SJCRH30 (cell line): Measurements from ENCODE around the gene TLR7. TPM values are rescaled to one million over a fixed set of nuclear protein-coding genes. Genes with fewer than 3 reads are reported as not detected.

Experiments used
- DNase-seq, 2 experiments: peaks; one replicate each; pipeline ENCODE4 v3.0.0-alpha.2; 2015 to 2020
- H3K27ac ChIP-seq: fragments of 250-450 bp; sonication (Bioruptor Pico); 2 replicates; pipeline ENCODE4 v1.5.1; 2020; ENCODE audit warnings: mild to moderate bottlenecking, moderate library complexity
- H3K27me3 ChIP-seq: fragments of 250-450 bp; sonication (Bioruptor Pico); 2 replicates; pipeline ENCODE4 v1.5.1; 2020; ENCODE audit warnings: mild to moderate bottlenecking, moderate library complexity
- H3K36me3 ChIP-seq: fragments of 250-450 bp; sonication (Bioruptor Pico); 2 replicates; pipeline ENCODE4 v1.5.1; 2020; ENCODE audit warnings: mild to moderate bottlenecking, moderate library complexity
- H3K4me1 ChIP-seq: fragments of 250-450 bp; sonication (Bioruptor Pico); 2 replicates; pipeline ENCODE4 v1.5.1; 2020; ENCODE audit warnings: mild to moderate bottlenecking, moderate library complexity
- H3K4me3 ChIP-seq: fragments of 250-450 bp; sonication (Bioruptor Pico); 2 replicates; pipeline ENCODE4 v1.5.1; 2020; ENCODE audit warnings: mild to moderate bottlenecking, moderate library complexity
- H3K9me3 ChIP-seq: fragments of 250-450 bp; sonication (Bioruptor Pico); replicated peaks from 2 replicates; pipeline ENCODE4 v1.5.1; 2020; ENCODE audit warnings: mild to moderate bottlenecking, moderate library complexity
- total RNA-seq: library from RNA; depleted of rRNA; stranded (reverse); fragments of >200 nt; shearing (Covaris generic); gene quantifications from 2 replicates; pipeline ENCODE4 v1.2.3, GENCODE V29; 2014; rRNA removed

The TLR7 gene
- not detected in 2 replicates for total RNA-seq

GRCh38 chrX:12866451-12867377, at the start of gene TLR7:
TSS of gene TLR7 (plus strand) at chrX:12867072. CDS start at chrX:12867579, 507 bp downstream.
- no peaks in the 10 kb centered on the region for H3K9me3 ChIP-seq
- H3K4me3 ChIP-seq = no peak within 1 kb of the TSS
- no peak for DNase-seq
- H3K4me1 ChIP-seq = no peaks in the 10 kb centered on the region
- no peak within 1 kb of the TSS for H3K27ac ChIP-seq
- H3K27me3 ChIP-seq = peaks cover 9% of the 10 kb centered on the region; the same call in 1 of the 2 replicates
- no peaks in the 10 kb centered on the region for H3K36me3 ChIP-seq

- no peak overlapping the region for H3K4me3 ChIP-seq
- no peaks in the 10 kb centered on the region for H3K27me3 ChIP-seq
- peaks cover 36% of the 10 kb centered on the region for H3K36me3 ChIP-seq
- DNase-seq = no peak
- no peaks in the 10 kb centered on the region for H3K4me1 ChIP-seq
- no peak overlapping the region for H3K27ac ChIP-seq
- H3K9me3 ChIP-seq = no peaks in the 10 kb centered on the region
These were observed 49.3 kb upstream of the TLR7 start for GRCh38 chrX:12817528-12817927.

GRCh38 chrX:12819222-12819621, 47.6 kb upstream of the TLR7 start:
- DNase-seq = no peak
- peaks cover 50% of the 10 kb centered on the region for H3K36me3 ChIP-seq

GRCh38 chrX:12820737-12821136, 46.1 kb upstream of the TLR7 start:
- Histone ChIP-seq H3K4me1 (no peaks in the 10 kb centered on the region), H3K27ac (no peak overlapping the region), H3K27me3 (no peaks in the 10 kb centered on the region), H3K9me3 (no peaks in the 10 kb centered on the region), H3K4me3 (no peak overlapping the region), H3K36me3 (peaks cover 55% of the 10 kb centered on the region)
- DNase-seq = no peak

More at GRCh38 chrX:12819222-12819621, 47.6 kb upstream of the TLR7 start:
- H3K27ac ChIP-seq = no peak overlapping the region
- H3K4me1 ChIP-seq = no peaks in the 10 kb centered on the region
- H3K9me3 ChIP-seq = no peaks in the 10 kb centered on the region
- H3K4me3 ChIP-seq = no peak overlapping the region
- no peaks in the 10 kb centered on the region for H3K27me3 ChIP-seq

- H3K9me3 ChIP-seq = no peaks in the 10 kb centered on the region
- DNase-seq = no peak
- H3K27me3 ChIP-seq = no peaks in the 10 kb centered on the region
- no peak overlapping the region for H3K4me3 ChIP-seq
- no peaks in the 10 kb centered on the region for H3K4me1 ChIP-seq
- peaks cover 40% of the 10 kb centered on the region for H3K36me3 ChIP-seq
- H3K27ac ChIP-seq = no peak overlapping the region
These were observed 41.9 kb upstream of the TLR7 start for GRCh38 chrX:12824944-12825343.

- no peaks in the 10 kb centered on the region for H3K27me3 ChIP-seq
- no peaks in the 10 kb centered on the region for H3K4me1 ChIP-seq
- H3K9me3 ChIP-seq = no peaks in the 10 kb centered on the region
- no peak overlapping the region for H3K27ac ChIP-seq
- H3K36me3 ChIP-seq = peaks cover 34% of the 10 kb centered on the region
- no peak overlapping the region for H3K4me3 ChIP-seq
- DNase-seq = no peak
These were observed 41.1 kb upstream of the TLR7 start for GRCh38 chrX:12825801-12826200.

- no peak for DNase-seq
- H3K36me3 ChIP-seq = no peaks in the 10 kb centered on the region
- no peak overlapping the region for H3K4me3 ChIP-seq
- H3K9me3 ChIP-seq = no peaks in the 10 kb centered on the region
- H3K27ac ChIP-seq = no peak overlapping the region
- H3K27me3 ChIP-seq = no peaks in the 10 kb centered on the region
- H3K4me1 ChIP-seq = no peaks in the 10 kb centered on the region
These were observed 23.7 kb upstream of the TLR7 start for GRCh38 chrX:12843061-12843667.

- no peaks in the 10 kb centered on the region for H3K27me3 ChIP-seq
- H3K9me3 ChIP-seq = no peaks in the 10 kb centered on the region
- no peak overlapping the region for H3K27ac ChIP-seq
- H3K4me1 ChIP-seq = no peaks in the 10 kb centered on the region
- H3K36me3 ChIP-seq = no peaks in the 10 kb centered on the region
- no peak overlapping the region for H3K4me3 ChIP-seq
- DNase-seq = no peak
These were observed 23.1 kb upstream of the TLR7 start for GRCh38 chrX:12843668-12844279.

GRCh38 chrX:12844319-12844718, 22.6 kb upstream of the TLR7 start:
- Histone ChIP-seq H3K4me3 (no peak overlapping the region), H3K36me3 (no peaks in the 10 kb centered on the region)

GRCh38 chrX:12865359-12865758, 1.5 kb upstream of the TLR7 start:
- Histone ChIP-seq H3K36me3 (no peaks in the 10 kb centered on the region), H3K27me3 (peaks cover 9% of the 10 kb centered on the region; the same call in 1 of the 2 replicates), H3K9me3 (no peaks in the 10 kb centered on the region), H3K4me1 (no peaks in the 10 kb centered on the region), H3K27ac (no peak overlapping the region), H3K4me3 (no peak overlapping the region)
- DNase-seq = no peak

More at GRCh38 chrX:12844319-12844718, 22.6 kb upstream of the TLR7 start:
- H3K9me3 ChIP-seq = no peaks in the 10 kb centered on the region
- H3K27ac ChIP-seq = no peak overlapping the region
- DNase-seq = no peak
- H3K27me3 ChIP-seq = no peaks in the 10 kb centered on the region
- H3K4me1 ChIP-seq = no peaks in the 10 kb centered on the region

GRCh38 chrX:12867685-12868084, 813 bp downstream of the TLR7 start:
- Histone ChIP-seq H3K27me3 (peaks cover 9% of the 10 kb centered on the region; the same call in 1 of the 2 replicates), H3K36me3 (no peaks in the 10 kb centered on the region), H3K9me3 (no peaks in the 10 kb centered on the region), H3K27ac (no peak overlapping the region), H3K4me1 (no peaks in the 10 kb centered on the region), H3K4me3 (no peak overlapping the region)
- no peak for DNase-seq

- no peak for DNase-seq
- no peaks in the 10 kb centered on the region for H3K36me3 ChIP-seq
- peaks cover 9% of the 10 kb centered on the region; the same call in 1 of the 2 replicates for H3K27me3 ChIP-seq
- no peaks in the 10 kb centered on the region for H3K9me3 ChIP-seq
- H3K27ac ChIP-seq = no peak overlapping the region
- H3K4me1 ChIP-seq = no peaks in the 10 kb centered on the region
- no peak overlapping the region for H3K4me3 ChIP-seq
These were observed 1.9 kb downstream of the TLR7 start for GRCh38 chrX:12868747-12869146.

- no peaks in the 10 kb centered on the region for H3K4me1 ChIP-seq
- H3K9me3 ChIP-seq = no peaks in the 10 kb centered on the region
- DNase-seq = no peak
- H3K36me3 ChIP-seq = no peaks in the 10 kb centered on the region
- H3K4me3 ChIP-seq = no peak overlapping the region
- H3K27ac ChIP-seq = no peak overlapping the region
- peaks cover 5% of the 10 kb centered on the region; the same call in 1 of the 2 replicates for H3K27me3 ChIP-seq
These were observed 4.4 kb downstream of the TLR7 start for GRCh38 chrX:12871257-12871656.

- H3K27ac ChIP-seq = no peak overlapping the region
- H3K27me3 ChIP-seq = peaks cover under 1% of the 10 kb centered on the region; the same call in 1 of the 2 replicates
- H3K4me1 ChIP-seq = no peaks in the 10 kb centered on the region
- H3K4me3 ChIP-seq = no peak overlapping the region
- no peaks in the 10 kb centered on the region for H3K36me3 ChIP-seq
- H3K9me3 ChIP-seq = no peaks in the 10 kb centered on the region
- no peak for DNase-seq
These were observed 5.9 kb downstream of the TLR7 start for GRCh38 chrX:12872741-12873140.

GRCh38 chrX:12874581-12874980, 7.7 kb downstream of the TLR7 start:
- H3K27ac ChIP-seq = no peak overlapping the region
- no peaks in the 10 kb centered on the region for H3K36me3 ChIP-seq
- DNase-seq = no peak
- H3K4me1 ChIP-seq = no peaks in the 10 kb centered on the region
- H3K27me3 ChIP-seq = no peaks in the 10 kb centered on the region; the same call in 1 of the 2 replicates
- no peaks in the 10 kb centered on the region for H3K9me3 ChIP-seq
- no peak overlapping the region for H3K4me3 ChIP-seq
